GM12864 (cell line): ENCODE data around the gene FAAH2.
"Not testable (repeated sequence)": the region's sequence is repeated elsewhere in the genome, so short reads cannot be mapped to it uniquely, and the experiment has no call there.

ENCODE experiments used
- DNase-seq: peaks from one replicate; pipeline ENCODE4 v3.0.0-alpha.2; 2011; ENCODE audit warnings: low read depth
- H3K4me3 ChIP-seq: 2 replicates; pipeline ENCODE4 v1.5.1; 2011; ENCODE audit warnings: mild to moderate bottlenecking, low read depth, low read length, control low read depth
- CTCF ChIP-seq: IDR thresholded peaks from 2 replicates; pipeline ENCODE4 v1.5.1; 2011; ENCODE audit warnings: low read depth, mild to moderate bottlenecking, moderate library complexity, low read length, control low read depth, inconsistent platforms; ENCODE audit errors: missing control alignments

FAAH2 gene

GRCh38 chrX:57380026-57380796 is 93.7 kb downstream of the FAAH2 start:
- H3K4me3 ChIP-seq: no peak overlapping the region
- DNase-seq: no peak
- TF ChIP-seq CTCF: no peak

GRCh38 chrX:57394162-57394561 is 107.7 kb downstream of the FAAH2 start:
- DNase-seq: not testable (repeated sequence)

GRCh38 chrX:57403191-57403590 is 116.7 kb downstream of the FAAH2 start:
- H3K4me3 ChIP-seq, DNase-seq: not testable (repeated sequence)

More at GRCh38 chrX:57394162-57394561, 107.7 kb downstream of the FAAH2 start:
- not testable (repeated sequence) for H3K4me3 ChIP-seq

GRCh38 chrX:57406149-57406548 is 119.6 kb downstream of the FAAH2 start:
- no peak for TF ChIP-seq CTCF
- H3K4me3 ChIP-seq: no peak overlapping the region
- DNase-seq: no peak

GRCh38 chrX:57417827-57418226 is 131.3 kb downstream of the FAAH2 start:
- TF ChIP-seq CTCF: no peak
- H3K4me3 ChIP-seq: no peak overlapping the region
- no peak for DNase-seq

GRCh38 chrX:57422289-57422688 is 135.8 kb downstream of the FAAH2 start:
- TF ChIP-seq CTCF: no peak
- no peak overlapping the region for H3K4me3 ChIP-seq
- no peak for DNase-seq

- H3K4me3 ChIP-seq: no peak overlapping the region
- TF ChIP-seq CTCF: no peak
- no peak for DNase-seq
These were observed 136.3 kb downstream of the FAAH2 start for GRCh38 chrX:57422790-57423189.

- TF ChIP-seq CTCF: no peak
- H3K4me3 ChIP-seq: no peak overlapping the region
- DNase-seq: no peak
These were observed 158.6 kb downstream of the FAAH2 start for GRCh38 chrX:57445076-57445475.
